KOPT-K1 (cell line): ENCODE measurements around the gene GRAMD4.
A peak's percentile ranks its signal among the peaks of the same experiment; 100 is the strongest.
"Not testable (repeated sequence)": the region's sequence is repeated elsewhere in the genome, so short reads cannot be mapped to it uniquely, and the experiment has no call there.

Experiments
- H3K27ac ChIP-seq: fragments of 200-600 bp; sonication (generic); 2 replicates; pipeline ENCODE4 v1.5.1; 2016; ENCODE audit warnings: antibody characterized with exemption, mild to moderate bottlenecking, low read depth, low read length; ENCODE audit not compliant: poor library complexity, severe bottlenecking
- H3K36me3 ChIP-seq: fragments of 200-600 bp; sonication (generic); 2 replicates; pipeline ENCODE4 v1.5.1; 2017; ENCODE audit warnings: antibody characterized with exemption, mild to moderate bottlenecking, low read length, moderate library complexity; ENCODE audit not compliant: insufficient read depth
- H3K9me3 ChIP-seq: fragments of 200-600 bp; sonication (generic); 2 replicates; pipeline ENCODE4 v1.5.1; 2017; ENCODE audit warnings: antibody characterized with exemption, low read length, mild to moderate bottlenecking; ENCODE audit not compliant: insufficient read depth, poor library complexity, severe bottlenecking

GRAMD4 gene

DNA sequence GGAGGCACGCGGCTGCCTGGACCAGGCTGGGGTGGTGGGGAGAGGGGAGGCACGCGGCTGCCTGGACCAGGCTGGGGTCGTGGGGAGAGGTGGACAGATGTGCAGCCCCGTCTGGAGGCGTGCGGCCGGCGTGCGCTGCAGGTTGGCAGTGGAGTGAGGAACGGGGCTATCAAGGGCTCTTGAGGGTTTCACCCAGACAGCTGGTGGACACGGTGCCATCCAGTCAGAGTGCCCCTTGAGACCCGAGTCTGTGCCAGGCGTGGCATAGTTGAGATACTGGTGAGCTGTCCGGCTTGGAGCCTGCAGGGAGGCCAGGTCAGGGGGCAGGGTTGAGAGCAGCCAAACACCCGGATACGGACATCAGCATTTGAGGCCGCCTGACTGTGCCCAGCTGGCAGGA, 1.5 kb upstream of the GRAMD4 start:
- Histone ChIP-seq H3K9me3 (no peaks in the 10 kb centered on the region), H3K36me3 (0 out of 2 replicates have a peak, but pooled peaks cover 5% of the 10 kb centered on the region), H3K27ac (peak overlapping the region; percentile 79)

DNA sequence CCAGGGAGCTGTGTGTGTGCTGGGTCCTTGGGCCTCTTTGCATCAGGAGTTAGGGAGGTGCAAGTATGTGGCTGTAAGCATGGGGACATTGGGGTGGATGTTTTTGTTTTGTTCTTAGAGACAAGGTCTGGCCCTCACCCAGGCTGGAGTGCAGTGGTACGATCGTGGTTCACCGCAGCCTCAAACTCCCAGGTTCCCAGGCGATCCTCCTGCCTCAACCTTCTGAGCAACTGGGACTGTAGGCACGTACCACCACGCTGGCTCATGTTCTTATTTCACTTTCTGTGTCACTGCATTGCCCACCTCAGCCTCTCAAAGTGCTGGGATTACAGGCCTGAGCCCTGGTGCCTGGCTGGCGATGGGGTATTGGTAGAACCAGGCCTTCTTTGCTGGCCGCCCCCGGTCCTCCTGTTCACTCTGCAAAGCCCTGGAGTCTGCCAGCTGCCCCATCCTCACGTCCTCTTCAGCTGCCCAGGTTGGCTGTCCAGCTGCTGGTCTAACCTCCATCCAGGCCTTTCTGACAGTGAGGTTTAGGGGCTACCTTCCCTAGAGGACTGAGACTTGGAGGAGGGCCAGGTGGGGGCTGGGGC, 851 bp upstream of the GRAMD4 start:
- peak overlapping the region; percentile 79 for H3K27ac ChIP-seq
- no peaks in the 10 kb centered on the region for H3K9me3 ChIP-seq
- 0 out of 2 replicates have a peak, but pooled peaks cover 5% of the 10 kb centered on the region for H3K36me3 ChIP-seq

- Histone ChIP-seq H3K36me3 (0 out of 2 replicates have a peak, but pooled peaks cover 5% of the 10 kb centered on the region), H3K27ac (peak overlapping the region; percentile 79), H3K9me3 (no peaks in the 10 kb centered on the region)
These were observed 529 bp downstream of the GRAMD4 start for GRCh38 chr22:46620588-46621242.

DNA sequence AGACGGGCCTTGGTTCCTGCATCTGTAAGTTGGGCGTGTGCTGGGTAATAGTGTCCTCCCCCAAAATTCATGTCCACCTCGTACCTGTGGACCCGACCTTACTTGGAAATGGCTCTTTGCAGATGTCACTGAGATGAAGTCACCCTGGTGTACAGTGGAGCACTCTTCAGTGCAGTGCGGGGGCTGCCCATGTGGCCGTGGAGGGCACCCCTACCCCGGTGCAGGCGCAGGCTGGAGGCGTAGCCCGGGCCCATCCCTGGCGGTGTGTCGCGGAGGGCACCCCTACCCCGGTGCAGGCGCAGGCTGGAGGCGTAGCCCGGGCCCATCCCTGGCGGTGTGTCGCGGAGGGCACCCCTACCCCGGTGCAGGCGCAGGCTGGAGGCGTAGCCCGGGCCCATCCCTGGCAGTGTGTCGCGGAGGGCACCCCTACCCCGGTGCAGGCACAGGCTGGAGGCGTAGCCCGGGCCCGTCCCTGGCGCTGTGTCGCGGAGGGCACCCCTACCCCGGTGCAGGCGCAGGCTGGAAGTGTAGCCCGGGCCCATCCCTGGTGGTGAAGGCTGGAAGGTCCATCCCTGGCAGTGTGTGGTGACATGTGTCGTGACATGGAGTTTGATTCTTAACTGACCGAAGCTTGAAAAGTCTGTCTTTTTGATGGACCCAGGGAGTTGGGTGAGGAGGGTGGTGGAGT, 1.2 kb downstream of the GRAMD4 start:
- H3K9me3 ChIP-seq, H3K36me3 ChIP-seq: not testable (repeated sequence)
- H3K27ac ChIP-seq, result peak overlapping the region; percentile 79

GRCh38 chr22:46622081-46622521, 1.9 kb downstream of the GRAMD4 start:
- Histone ChIP-seq H3K27ac (peak overlapping the region; percentile 79), H3K36me3 (peaks cover 12% of the 10 kb centered on the region; the same call in 1 of the 2 replicates), H3K9me3 (no peaks in the 10 kb centered on the region)

DNA sequence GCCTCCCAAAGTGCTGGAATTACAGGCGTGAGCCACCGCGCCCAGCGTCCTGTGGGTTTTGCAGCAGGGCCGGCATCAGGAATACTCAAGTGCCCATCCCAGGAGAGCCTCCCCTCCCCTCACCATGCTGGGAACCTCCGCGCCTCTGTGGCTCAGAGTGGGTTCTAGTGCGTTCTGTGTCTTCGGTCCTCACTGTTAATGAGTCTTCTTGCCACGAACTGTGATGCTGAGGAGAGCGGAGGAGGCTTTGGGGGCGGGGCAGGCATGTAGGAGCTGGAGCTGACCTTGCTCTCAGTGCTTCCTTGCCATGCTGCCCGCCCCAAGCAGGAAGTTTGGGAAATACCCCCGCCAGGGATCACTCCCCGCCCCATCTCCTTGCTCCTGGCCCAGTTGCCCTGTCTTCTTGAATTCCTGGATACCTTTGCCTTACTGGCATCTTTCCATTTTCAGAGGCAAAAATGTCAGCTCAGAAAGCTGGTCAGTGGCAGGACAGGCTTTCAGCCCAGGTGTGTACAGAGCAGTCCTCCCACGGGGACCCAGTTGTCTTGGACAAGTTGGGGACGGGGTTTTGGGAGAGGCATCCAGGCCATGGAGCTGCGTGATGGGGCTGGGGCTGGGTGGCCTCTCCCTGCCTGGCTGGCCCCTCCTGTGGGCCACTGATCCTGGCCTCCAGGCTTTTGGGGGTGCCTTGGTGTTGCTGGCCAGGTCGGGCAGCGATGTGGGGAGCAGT, 5.1 kb downstream of the GRAMD4 start:
- Histone ChIP-seq H3K27ac (no peak overlapping the region), H3K36me3 (peaks cover 42% of the 10 kb centered on the region), H3K9me3 (no peaks in the 10 kb centered on the region)

DNA sequence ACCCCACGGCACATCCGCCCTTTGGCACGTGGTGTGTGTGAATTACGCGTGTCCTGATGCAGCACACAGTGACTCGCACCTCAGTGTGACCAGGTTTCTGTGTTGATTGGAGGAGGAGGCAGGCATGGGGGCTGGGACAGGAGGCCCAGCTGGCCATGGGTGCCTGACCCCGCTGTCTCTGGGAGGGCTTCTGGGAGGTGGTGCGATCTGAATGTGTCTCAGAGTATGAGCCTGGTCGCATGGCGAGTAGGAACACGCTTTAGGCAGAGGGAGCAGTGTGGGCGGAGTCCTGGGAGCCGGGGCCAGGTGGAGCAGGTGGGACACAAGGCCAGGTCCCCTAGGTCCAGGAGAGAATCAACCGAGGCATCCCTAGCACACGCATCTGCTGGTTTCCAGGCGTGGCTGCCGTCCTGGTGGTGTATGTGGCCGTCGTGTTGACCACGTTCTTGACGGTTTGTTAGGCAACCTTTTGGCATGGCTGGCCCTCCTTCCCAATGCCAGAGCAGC, 5.7 kb downstream of the GRAMD4 start:
- no peaks in the 10 kb centered on the region for H3K9me3 ChIP-seq
- no peak overlapping the region for H3K27ac ChIP-seq

GRCh38 chr22:46626356-46626755, 6.2 kb downstream of the GRAMD4 start:
- Histone ChIP-seq H3K36me3 (peaks cover 51% of the 10 kb centered on the region), H3K27ac (no peak overlapping the region), H3K9me3 (no peaks in the 10 kb centered on the region)

More for the DNA sequence above, 5.7 kb downstream of the GRAMD4 start:
- H3K36me3 ChIP-seq, result peaks cover 48% of the 10 kb centered on the region

DNA sequence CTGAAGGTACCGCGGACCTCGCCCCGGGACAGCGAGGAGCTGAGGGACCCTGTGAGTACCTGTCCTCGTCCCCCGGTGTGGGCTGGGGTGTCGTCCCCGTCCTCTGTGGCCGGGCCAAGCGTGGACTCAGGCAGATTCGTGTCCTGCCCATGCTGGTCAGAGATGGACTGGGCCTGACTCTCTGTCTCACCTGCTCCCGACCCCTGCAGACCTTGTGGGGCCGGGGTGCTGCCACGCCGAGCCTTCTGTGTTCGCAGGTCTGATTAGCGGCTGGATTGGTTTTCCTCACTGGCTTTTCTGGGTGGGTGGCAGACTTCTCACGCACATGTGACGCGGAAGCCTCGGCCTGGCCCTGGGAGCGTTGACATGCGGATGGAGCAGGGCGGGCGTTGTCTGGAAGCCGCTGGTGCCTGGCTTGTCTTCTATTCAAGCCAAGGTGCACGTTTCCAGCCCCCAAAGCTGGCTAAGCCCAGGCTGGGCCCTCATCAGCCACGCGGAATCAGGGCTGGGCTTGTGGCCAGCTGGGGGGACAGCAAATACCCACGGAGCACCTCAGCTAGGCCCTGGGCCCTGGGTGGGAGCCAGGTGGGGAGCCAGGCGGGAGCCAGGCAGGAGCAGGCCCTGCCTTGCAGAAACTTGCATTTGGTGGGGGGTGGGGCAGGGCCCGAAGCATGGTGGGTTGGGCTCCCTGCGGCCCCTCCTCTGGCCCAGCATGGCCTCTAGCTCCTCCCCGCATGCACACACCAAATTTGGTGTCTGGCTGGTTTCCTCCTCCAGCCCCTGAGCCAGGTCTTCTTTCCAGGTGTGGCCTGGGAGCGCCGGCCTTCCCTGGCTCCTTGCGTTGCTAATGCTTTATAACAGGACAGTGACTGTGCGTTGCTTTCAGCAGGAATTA, 7.0 kb downstream of the GRAMD4 start:
- H3K36me3 ChIP-seq, result peaks cover 51% of the 10 kb centered on the region
- peak overlapping the region; percentile 5 for H3K27ac ChIP-seq
- H3K9me3 ChIP-seq, result no peaks in the 10 kb centered on the region

DNA sequence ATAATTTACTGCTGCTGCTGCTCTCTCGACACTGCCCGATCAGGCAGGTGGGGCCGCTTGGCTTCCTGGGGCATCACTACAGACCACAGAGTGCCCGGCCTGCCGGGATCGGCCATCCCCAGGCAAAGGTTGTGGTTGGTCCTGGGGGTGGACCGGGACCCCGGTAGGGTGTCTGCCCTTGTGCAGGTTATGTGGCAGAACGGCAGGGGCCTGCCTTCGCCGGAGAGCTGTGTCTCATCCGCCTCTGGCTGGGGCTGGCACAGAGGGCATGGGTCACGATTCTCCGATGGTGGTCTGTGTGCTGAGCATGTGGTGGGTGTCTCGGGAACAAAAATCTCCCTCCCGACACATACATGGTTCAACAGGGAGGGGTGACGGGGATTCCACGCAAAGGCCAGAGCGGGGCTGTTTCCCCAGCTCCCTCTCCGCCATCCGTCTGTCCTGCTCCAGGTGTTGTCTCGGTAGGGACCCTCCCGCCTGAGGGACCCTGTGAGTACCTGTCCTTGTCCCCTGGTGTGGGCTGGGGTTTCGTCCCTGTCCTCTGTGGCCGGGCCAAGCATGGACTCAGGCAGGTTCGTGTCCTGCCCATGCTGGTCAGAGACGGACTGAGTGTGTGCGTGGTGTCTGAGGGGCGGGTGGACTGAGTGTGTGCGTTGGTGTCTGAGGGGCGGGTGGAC, 7.8 kb downstream of the GRAMD4 start:
- Histone ChIP-seq H3K36me3 (peaks cover 59% of the 10 kb centered on the region), H3K9me3 (no peaks in the 10 kb centered on the region), H3K27ac (no peak overlapping the region)

DNA sequence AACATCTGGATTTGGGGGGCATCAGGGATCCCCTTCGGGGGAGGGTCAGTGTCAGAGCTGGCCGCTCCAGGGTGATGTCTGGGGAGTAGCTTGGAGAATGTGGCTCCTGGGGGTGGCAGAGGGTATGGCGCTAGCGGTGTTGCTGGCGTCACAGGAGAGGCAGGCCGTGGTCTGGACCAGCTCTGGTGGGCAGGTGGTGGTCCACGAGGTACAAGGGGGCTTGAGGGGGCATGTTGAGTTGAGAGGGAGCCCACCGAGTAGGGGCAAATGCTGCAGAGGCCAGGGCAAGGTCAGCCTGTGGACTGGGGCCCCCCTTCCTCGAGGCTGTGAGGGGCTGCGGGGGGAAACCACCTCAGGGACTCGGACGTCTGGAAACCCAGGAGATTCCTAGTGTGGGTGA, 8.6 kb downstream of the GRAMD4 start:
- Histone ChIP-seq H3K36me3 (peaks cover 67% of the 10 kb centered on the region), H3K27ac (no peak overlapping the region), H3K9me3 (no peaks in the 10 kb centered on the region)

- H3K36me3 ChIP-seq, result peaks cover 72% of the 10 kb centered on the region
- no peak overlapping the region for H3K27ac ChIP-seq
These were observed 9.1 kb downstream of the GRAMD4 start for GRCh38 chr22:46629291-46629690.

GRCh38 chr22:46631113-46631512, 10.9 kb downstream of the GRAMD4 start:
- H3K9me3 ChIP-seq, result no peaks in the 10 kb centered on the region
- peaks cover 78% of the 10 kb centered on the region for H3K36me3 ChIP-seq
- peak overlapping the region; percentile 53 for H3K27ac ChIP-seq

More at GRCh38 chr22:46629291-46629690, 9.1 kb downstream of the GRAMD4 start:
- H3K9me3 ChIP-seq, result no peaks in the 10 kb centered on the region
